ENCODE results near the gene MED28. TPM values are rescaled to one million over a fixed set of nuclear protein-coding genes. Genes with fewer than 3 reads are reported as not detected.
"Not testable (repeated sequence)": the region's sequence is repeated elsewhere in the genome, so short reads cannot be mapped to it uniquely, and the experiment has no call there.

MED28 gene
- polyA plus RNA-seq (2014; cell fraction: cytosol; rRNA removed): 15.3 and 15.8 TPM in 2 replicates
- polyA plus RNA-seq (2014; cell fraction: nucleus; rRNA removed): 16.8 and 26.4 TPM in 2 replicates

- DNase-seq (ENCODE audit: low spot score): peak; percentile 93
Measured at GRCh38 chr4:17614416-17615299, at the start of gene MED28. TSS of gene MED28 (plus strand) at chr4:17614641. CDS start at chr4:17614655, 14 bp downstream.

- DNase-seq (ENCODE audit: low spot score): no peak
Measured at GRCh38 chr4:17565846-17566245, 48.6 kb upstream of the MED28 start.

GRCh38 chr4:17567271-17567670 is 47.2 kb upstream of the MED28 start:
- no peak for DNase-seq (ENCODE audit: low spot score)

GRCh38 chr4:17574206-17574605 is 40.2 kb upstream of the MED28 start:
- no peak for DNase-seq (ENCODE audit: low spot score)

- DNase-seq (ENCODE audit: low spot score): not testable (repeated sequence)
Measured at GRCh38 chr4:17575177-17575576, 39.3 kb upstream of the MED28 start.

- DNase-seq (ENCODE audit: low spot score): peak; percentile 91
Measured at GRCh38 chr4:17576932-17577664, 37.3 kb upstream of the MED28 start, which contains the start of gene LAP3. TSS of gene LAP3 (plus strand) at chr4:17577198. CDS start at chr4:17577466, 268 bp downstream.

- peak; percentile 15 for DNase-seq (ENCODE audit: low spot score)
Measured at GRCh38 chr4:17577665-17578481, 36.6 kb upstream of the MED28 start.

- no peak for DNase-seq (ENCODE audit: low spot score)
Measured at GRCh38 chr4:17578482-17578891, 36.0 kb upstream of the MED28 start.

GRCh38 chr4:17580969-17581368 is 33.5 kb upstream of the MED28 start:
- no peak for DNase-seq (ENCODE audit: low spot score)

- no peak for DNase-seq (ENCODE audit: low spot score)
Measured at GRCh38 chr4:17583276-17583675, 31.2 kb upstream of the MED28 start.

- DNase-seq (ENCODE audit: low spot score): no peak
Measured at GRCh38 chr4:17583941-17584340, 30.5 kb upstream of the MED28 start.

GRCh38 chr4:17584521-17585213 is 29.8 kb upstream of the MED28 start:
- no peak for DNase-seq (ENCODE audit: low spot score)

- DNase-seq (ENCODE audit: low spot score): no peak
Measured at GRCh38 chr4:17587094-17587822, 27.2 kb upstream of the MED28 start.

GRCh38 chr4:17589355-17589754 is 25.1 kb upstream of the MED28 start:
- DNase-seq (ENCODE audit: low spot score): no peak

- no peak for DNase-seq (ENCODE audit: low spot score)
Measured at GRCh38 chr4:17595471-17596005, 18.9 kb upstream of the MED28 start.

- DNase-seq (ENCODE audit: low spot score): no peak
Measured at GRCh38 chr4:17597517-17597916, 16.9 kb upstream of the MED28 start.

GRCh38 chr4:17599826-17600225 is 14.6 kb upstream of the MED28 start:
- DNase-seq (ENCODE audit: low spot score): no peak

- DNase-seq (ENCODE audit: low spot score): no peak
Measured at GRCh38 chr4:17605236-17605635, 9.2 kb upstream of the MED28 start.

GRCh38 chr4:17613761-17614415 is 553 bp upstream of the MED28 start:
- DNase-seq (ENCODE audit: low spot score): peak; percentile 1

All from SK-N-DZ (cell line).